GM21515 (cell line): ENCODE measurements around the gene TDRD9.

ENCODE experiments used
- ATAC-seq: cut with Tn5 transposase; IDR thresholded peaks from one replicate; pipeline ENCODE4 v1.9.1; 2021; ENCODE audit not compliant: unreplicated experiment

The TDRD9 gene

DNA sequence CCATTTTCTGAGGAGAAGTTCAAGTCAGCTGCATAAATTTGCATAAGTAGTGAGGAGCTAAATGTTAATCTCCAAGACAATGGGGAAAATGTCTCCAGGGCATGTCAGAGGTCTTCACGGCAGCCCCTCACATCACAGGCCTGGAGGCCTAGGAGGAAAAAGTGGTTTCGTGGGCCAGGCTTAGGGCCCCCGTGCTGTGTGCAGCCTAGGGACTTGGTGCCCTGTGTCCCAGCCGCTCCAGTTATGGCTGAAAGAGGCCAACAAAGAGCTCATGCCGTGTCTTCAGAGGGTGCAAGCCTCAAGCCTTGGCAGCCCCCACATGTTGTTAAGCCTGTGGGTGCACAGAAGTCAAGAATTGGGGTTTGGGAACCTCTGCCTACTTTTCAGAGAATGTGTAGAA, 55.9 kb downstream of the TDRD9 start:
- ATAC-seq = no peak

DNA sequence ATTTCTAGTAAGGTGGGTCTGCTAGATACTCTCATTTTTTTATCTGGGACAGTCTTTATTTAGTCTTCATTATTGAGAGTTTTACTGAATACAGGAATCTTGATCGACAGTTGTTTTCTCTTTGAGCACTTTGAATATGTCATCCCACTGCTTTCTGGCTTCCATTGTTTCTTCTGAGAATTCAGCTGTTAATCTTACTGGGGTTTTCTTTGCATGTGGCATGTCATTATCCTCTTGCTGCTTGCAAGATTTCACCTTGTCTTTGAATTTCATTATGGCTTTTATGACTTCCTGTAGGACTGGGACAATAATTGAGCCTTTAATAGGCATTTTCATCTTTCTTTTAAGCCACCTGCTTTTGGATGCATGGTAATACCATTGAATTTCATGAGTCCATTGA, 60.8 kb downstream of the TDRD9 start:
- ATAC-seq = no peak

DNA sequence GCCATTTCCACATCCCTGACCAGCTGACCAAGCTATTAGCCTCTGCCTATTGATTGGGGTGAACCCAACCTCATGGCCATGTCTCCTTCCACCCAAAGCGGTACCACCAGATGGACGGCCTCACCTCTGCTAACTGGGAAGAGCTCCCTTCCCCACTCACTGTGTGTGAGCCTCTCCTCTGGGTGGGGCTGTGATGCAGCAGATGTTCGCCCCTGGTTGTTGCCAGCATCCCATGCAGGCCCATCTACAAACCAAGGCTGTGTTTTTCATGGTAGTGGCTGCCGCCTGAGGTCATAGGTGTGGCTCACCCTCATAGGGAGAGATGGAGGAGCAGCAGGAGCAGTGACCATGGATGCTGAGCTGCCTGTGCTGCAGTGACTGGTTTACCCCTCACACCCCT, 61.7 kb downstream of the TDRD9 start:
- ATAC-seq = no peak

DNA sequence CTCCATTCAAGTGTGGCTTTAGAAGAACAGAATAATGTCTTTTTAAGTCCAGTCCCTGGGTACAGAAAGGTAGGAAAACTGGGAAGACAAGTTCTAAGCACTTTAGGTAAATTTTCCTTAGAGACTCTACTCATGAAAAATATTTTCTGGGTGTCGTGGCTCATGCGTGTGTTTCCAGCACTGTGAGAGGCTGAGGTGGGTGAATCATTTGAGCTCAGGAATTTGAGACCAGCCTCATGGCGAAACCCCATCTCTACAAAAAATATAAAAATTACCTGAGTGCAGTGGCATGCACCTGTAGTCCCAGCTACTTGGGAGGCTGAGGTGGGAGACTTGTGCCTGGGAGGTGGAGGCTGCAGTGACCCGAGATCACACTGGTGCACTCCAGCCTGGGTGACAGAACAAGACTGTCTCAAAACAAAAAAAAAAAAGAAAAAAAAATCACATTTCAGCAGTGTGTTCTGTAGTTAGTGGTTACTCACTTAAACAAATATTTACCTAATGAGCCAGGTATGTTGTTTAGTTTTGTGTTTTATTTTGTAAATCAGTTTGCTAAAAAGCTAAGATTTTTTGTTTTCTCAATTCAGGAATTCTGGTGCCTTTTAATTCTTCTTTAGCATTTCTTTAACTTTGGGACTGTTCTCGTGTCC, 66.4 kb downstream of the TDRD9 start:
- ATAC-seq = no peak

DNA sequence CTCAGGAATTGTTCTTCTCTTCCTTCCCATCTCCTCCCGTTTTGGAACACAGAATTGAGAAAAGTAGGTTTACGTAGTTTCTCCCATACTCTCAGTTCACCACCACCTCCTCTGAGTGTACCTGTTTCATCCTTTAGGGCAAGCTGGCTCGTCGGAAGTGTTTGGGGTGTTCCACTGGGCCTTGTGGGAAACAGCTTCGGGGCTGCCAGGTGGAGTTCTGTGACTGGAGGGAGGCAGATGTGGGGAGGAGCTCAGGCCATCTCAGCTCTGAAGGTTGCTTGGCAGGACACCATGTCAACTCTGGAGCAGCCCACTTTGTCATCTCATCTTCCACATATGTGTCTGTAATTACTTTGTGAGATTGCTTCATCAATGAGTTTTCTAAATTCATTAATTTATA, 67.6 kb downstream of the TDRD9 start:
- ATAC-seq = no peak

DNA sequence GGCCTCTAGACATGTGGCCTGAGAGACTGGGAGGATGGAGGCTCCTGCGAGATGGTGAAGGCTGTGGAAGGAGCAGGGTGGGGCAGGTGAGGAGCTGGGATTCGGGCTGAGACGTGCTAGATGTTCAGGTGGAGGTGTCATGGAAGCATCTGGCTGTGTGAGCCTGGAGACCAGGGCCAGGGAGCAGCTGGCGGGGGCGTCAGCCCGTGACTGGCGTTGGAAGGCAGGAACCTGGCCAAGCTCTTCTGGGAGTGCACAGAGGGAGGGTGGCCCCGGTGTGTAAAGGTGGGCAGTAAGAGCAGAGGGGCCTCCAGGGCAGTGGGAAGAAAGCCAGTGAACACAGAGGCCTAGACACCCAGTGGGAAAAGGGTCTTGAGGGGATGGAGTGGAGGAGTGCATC, 69.1 kb downstream of the TDRD9 start:
- no peak for ATAC-seq

DNA sequence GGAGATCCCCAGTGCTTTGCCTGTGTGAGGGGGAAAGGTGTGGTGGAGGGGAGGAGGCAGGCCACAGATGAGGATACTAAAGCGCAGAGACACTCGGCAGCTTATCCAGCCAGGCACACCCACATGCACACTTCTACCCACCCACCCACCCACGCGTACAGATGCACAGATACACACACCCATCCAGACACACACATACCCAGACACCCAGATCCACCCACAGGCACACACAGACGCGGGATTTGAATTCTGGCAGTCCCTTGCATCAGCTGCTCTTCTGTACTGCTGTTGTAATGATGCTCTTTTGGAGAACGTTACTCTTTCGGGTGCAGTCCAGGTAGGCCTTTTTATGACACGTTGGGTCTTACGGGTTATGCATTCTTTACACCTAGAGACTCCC, 69.8 kb downstream of the TDRD9 start:
- no peak for ATAC-seq

DNA sequence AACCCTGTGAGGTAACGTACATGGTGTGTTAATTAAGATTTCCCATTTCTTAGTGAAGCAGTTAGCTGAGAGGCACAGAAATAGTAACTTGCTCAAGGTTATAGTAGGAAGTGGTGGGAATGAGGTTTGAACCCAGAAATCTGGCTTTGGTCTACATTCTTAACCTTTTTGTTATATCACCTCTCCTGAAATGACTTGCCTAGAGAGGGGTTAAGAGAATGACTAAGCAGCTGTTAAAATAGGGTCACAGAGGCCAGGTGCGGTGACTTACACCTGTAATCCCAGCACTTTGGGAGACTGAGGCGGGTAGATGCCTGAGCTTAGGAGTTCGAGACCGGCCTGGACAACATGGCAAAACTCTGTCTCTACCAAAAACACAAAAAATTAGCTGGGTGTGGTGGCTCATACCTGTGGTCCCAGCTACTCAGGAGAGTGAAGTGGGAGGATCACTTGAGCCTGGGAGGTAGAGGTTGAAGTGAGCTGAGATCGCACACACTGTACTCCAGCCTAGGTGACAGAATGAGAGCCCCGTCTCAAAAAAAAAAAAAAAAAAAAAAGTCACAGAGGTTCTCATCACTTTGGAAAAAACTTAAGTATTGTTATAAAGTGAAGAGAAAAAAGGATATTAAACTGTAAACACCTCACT, 71.7 kb downstream of the TDRD9 start:
- no peak for ATAC-seq

DNA sequence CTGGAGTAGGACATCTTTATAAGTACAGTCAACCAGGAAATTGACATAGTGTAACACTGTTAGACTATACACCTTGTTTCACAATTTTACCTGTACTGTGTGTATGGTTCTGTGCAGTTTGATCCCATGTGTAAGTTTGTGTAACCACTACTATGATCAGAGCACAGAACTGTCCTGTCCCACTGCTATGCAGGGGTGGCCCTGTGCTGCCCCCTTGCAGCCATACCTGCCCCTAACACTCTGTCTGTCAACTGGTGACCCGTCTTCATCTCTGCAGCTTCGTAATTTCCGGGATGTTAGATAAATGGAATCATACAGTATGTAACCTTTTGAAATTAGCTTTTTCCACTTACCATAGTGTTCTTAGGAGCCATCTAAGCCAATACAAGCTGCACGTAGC, 72.7 kb downstream of the TDRD9 start:
- ATAC-seq = no peak

DNA sequence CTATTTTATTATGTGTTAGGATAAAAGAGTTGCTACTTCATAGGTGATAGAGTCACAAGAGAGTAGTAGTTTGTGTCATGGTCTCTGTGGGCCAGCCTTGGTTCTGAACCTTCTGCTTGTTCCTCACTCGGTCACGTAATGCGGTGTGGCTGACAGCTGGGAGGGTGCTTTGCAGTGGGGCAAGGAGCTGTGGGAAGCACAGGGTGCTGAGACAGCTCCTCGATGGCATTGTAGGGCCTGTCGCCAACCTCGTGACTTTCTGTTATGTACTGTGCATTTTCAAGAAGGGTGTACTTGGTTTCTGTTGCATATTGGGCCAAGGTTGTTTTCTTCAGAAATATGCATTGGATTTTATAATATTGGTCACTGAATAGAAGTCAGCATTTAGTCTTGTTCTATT, 75.4 kb downstream of the TDRD9 start:
- ATAC-seq = no peak

DNA sequence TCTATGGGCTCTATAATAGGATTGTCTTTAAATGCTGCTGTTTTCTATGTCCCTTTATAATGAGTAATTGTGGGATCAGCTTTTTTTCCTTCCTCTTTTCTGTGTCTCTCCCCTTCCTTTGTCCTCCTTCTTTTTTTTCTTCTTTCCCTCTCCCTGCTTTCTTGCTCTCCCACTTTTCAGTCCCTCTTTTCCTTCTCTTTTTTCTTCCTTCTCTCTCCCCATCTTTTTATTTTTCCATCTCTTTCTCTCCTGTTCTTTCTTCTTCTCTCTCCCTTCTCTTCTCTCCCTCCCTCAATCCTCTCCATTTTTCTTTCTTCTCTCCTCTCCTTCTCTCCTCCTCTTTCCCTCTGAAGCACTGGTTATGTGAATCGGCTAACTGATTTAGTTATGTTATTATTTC, 76.6 kb downstream of the TDRD9 start:
- ATAC-seq = no peak

DNA sequence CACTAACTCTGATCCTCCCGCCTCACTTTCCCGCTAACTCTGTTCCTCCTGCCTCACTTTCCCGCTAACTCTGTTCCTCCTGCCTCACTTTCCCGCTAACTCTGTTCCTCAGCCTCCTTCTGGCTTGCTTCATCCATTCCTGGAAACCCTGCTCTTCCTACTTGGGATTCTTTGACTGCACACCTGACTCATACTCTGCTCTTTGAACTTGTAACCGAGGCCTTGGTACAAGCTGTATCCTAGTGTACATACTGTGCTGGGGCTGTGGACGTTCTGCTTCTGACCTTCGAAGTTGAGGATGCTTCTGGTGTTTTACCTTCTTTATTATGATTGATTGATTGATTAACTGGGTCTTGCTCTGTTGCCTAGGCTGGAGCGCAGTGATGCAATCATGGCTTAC, 77.2 kb downstream of the TDRD9 start:
- no peak for ATAC-seq

DNA sequence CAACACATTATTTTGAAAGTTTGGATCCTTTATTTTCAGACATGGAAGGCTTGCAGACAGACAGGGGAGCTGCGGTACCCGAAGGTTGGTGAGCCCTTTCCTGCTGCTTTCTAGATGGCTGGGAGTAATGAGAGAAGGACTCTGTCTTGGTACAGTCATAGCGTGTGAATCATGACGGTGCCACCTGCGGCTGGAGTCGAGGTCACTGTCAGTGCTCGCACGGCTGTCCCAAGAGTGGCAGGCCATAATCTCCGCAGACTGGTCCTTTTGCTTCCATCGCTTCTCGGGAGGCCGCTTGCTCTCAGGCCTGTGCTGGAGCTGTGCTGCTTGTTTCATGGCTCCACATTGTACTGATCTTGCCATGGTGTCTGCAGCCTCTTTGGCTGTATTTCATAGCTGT, 78.9 kb downstream of the TDRD9 start:
- no peak for ATAC-seq

DNA sequence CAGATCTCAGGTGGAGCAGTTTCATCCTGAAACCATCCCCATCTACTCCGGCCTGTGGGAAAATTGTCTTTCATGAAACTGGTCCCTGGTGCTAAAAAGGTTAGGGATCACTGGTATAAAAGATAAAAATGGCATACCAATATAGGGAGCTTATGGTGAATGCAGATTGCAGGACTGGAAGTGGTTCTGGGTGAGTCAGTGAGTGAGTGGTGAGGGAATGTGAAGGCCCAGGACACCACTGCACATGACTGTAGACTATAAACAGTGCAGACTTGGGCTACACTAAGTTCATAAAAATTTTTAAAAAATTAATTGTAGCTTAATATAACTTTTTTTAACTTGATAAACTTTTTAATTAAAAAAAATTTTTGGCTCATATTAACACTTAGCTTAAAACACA, 81.0 kb downstream of the TDRD9 start:
- no peak for ATAC-seq

DNA sequence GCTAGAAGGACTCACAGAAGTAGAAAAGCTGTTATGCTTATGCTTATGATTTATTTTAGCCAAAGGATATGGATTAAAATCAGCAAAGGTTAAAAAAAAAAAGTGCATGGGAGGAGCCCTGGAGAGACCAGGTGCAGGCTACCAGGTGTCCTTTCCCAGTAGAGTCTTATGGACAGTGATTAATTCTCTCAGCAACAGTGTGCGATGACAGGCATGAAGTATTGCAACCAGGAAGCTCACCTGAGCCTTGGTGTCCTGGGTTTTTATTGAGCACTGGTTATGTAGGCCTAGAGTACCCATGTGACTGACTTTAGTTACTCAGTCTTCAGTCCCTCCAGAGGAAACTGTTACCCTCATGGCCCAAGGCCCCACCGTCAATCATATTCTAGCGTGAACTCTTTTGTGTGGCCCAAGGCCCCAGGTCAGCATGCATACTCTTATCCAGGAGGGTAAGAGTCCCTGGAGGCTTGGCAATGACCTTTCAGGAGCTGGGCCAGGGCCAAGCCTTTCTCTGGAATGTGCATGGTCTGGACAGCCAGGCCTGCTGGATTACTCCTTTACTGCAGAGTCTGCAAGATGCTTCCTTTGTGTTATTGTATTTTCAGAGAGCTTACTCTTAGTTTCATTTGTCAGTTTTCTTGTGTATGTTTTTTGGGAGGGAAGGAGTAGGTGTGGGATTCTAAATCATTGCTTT, 83.7 kb downstream of the TDRD9 start:
- ATAC-seq = no peak

DNA sequence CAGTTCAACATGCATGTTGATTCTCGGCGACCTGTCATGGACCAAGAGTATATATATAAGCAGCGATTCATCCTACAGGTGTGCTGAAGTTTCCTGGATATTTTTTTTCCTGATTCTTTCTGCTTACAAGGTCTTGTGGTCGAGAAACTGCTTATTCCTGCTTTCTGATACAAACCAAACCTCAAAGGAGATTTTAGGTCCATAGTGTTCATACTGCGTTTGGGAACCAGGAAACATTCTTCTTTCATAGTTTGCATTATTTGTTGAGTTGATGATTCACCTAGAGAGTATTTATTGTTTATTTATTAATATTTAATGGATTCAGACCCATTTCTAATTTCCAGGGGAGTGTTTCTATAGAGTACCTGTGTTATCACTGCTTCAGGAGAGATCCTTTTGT, 86.5 kb downstream of the TDRD9 start:
- ATAC-seq = no peak

DNA sequence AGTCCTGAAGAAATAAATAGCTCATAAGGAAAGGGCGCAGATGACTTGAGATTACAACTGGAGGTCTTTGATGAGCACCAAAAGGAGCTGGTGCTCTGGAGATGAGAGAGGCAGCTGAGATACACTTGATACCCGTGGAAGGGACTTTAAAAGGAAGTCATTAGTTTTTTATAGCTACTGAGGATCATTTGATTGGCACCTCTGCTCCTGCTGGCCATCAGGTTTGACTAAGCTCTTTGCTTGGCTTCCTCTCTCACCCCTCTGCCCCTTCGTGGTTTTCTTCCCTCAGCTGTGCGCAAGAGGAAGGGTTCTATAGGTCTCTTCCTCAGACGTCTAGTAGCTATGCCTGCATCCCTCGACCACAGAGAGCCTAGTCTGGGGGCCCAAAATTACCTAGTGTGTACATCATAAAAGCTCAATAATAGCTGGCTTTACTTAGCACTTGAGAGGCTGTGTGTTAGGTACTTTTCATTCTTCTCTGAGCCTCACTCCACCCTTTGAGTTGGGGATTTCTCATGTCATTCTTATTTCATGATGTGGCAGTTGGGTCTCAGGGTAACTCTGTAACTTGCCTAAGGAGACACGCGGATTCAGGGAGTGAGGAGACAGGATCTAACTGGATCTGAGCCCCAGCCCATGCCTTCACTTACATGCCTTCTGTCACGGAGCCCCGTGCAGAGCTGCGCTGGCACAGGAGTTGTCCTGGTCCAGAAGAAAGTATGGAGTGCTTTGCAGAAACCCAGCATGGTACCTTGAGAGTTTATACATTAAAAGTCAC, 88.8 kb downstream of the TDRD9 start:
- ATAC-seq = no peak

DNA sequence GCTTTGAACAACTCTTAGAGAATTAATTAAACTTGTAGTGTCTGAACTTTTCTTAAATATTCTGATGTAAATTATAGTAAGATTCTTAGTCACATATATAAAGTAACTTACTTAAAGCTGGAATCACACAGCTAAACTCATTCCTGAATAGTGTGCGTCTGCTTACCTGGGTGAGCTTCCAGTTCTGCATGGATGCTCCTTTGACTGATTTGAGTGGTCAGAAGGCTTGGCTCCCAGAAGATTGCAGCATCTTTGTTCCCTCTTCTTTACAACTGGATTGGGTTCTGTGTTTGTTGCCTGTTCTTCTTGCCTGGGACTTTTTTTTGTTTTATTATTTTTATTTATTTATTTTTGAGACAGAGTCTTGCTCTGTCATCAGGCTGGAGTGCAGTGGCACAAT, 90.8 kb downstream of the TDRD9 start:
- ATAC-seq = no peak

DNA sequence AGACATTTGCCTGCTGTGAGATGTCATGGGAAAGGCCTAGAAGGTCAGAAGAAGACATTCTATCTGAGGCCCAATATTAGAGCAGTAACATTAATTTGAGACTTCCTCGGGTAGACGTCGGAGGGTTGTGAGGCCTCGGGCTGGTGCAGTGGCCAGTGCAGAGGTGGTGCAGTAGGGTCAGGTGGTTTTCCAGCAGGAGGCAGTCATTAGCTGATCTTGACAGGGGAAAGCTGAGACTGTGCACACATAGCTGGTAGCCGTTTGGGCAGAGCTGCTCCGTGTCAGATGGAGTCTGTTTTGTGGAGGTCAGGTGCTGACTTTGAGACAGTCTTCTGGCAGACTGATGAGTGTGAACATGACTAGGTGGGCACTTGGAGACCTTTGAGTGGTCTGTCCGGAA, 91.5 kb downstream of the TDRD9 start:
- ATAC-seq = no peak

DNA sequence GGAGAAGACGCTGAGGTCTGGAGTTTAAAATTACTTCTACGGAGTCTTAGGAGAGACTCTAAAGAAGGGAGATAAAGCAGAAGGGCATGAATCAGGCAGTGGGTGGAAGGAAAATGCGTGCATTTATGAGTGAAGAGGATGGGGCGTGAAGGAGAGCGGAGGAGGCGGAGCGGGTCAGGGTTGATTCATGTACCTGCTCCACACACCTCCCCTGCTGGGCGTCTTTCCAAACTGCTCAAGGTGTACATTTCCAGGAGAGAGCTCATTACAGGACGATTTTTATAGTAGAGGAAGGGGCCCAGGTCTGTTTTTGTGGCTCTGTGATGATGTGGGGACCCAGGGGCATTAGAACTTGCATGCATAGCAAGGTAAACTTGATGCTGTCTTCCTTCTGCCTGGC, 92.2 kb downstream of the TDRD9 start:
- ATAC-seq = no peak

DNA sequence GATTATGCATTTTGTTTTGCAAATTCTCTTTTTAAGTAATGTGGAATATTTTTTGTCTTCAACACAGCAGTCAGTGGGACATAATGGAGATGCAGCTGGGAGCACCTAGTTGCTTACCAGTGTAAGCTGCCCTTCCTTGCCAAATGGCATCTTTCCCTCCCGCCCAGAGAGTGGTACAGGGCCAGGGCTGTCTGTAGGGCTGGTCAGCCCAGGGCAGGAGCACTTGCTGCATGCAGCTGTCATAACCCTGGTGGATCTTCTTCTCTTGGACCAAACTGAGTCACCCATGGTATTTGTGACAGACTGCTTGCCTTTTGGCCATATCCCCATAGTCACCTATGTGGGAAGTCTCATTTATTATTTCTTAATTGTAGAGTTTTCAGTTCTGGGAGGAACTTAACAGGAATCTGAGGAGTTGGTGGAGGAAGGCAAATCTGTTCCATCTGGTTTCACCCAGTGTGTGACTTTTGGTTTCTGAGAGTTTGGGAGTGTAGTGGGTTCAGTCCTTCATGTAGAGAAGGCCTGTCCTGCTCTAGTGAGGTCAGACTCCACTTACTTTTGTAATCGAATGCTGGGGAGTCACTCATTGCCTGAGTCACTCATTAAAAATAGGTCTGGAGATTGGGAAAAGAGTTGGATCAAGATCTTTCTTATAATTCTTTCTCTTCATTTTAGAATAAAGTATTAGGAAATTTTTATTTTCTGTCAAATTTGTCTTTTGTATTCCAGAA, 95.2 kb downstream of the TDRD9 start:
- ATAC-seq = no peak
